Body of pancreas (tissue), 4 donors: ENCODE results near the gene GCSH. TPM values are rescaled to one million over a fixed set of nuclear protein-coding genes. Genes with fewer than 3 reads are reported as not detected.

Experiments used
- ATAC-seq: fragments of 150-250 bp; one replicate; pipeline ENCODE4 v1.9.1; 2016
- DNase-seq, 4 donors: peaks; one replicate each; pipeline ENCODE4 v3.0.0-alpha.2; 2019
- H3K27ac ChIP-seq, 4 donors: fragments of 200-600 bp; sonication (generic); 1 replicate in 3 of 4; 2 replicates in 1 of 4; pipeline versions ENCODE4 v1.5.1 to v1.6.1; 2016 to 2019; ENCODE audit warnings: mild to moderate bottlenecking in 1 of 4, mixed read lengths in 1 of 4, moderate library complexity in 1 of 4
- H3K27me3 ChIP-seq, 2 donors: fragments of 200-600 bp; sonication (generic); one replicate each; pipeline ENCODE4 v1.6.0; 2016; ENCODE audit warnings: mild to moderate bottlenecking in 1 of 2
- H3K36me3 ChIP-seq, 2 donors: fragments of 200-600 bp; sonication (generic); replicated peaks in 1 of 2; 2 replicates each; pipeline ENCODE4 v1.5.1; 2016; ENCODE audit warnings: low read depth in 2 of 2; ENCODE audit not compliant: insufficient read depth in 1 of 2
- H3K4me1 ChIP-seq: fragments of 200-600 bp; sonication (generic); one replicate; pipeline ENCODE4 v1.6.0; 2016
- H3K4me3 ChIP-seq, 2 donors: fragments of 200-600 bp; sonication (generic); 1 replicate in 1 of 2; 2 replicates in 1 of 2; pipeline ENCODE4 v1.5.1; 2016 to 2019
- H3K9me3 ChIP-seq, 3 donors: fragments of 200-600 bp; sonication (generic); 1 replicate in 2 of 3; 2 replicates in 1 of 3; pipeline ENCODE4 v1.5.1; 2016
- CTCF ChIP-seq, 7 experiments: fragments of 450-650 bp in 4 of 7; fragments of 200-600 bp in 3 of 7; sonication (generic) in 3 of 7; IDR thresholded peaks; one replicate each; pipeline ENCODE4 v1.5.1; 2016 to 2019; ENCODE audit warnings: antibody characterized with exemption in 7 of 7
- POLR2A ChIP-seq, 3 donors: fragments of 450-650 bp; IDR thresholded peaks; one replicate each; pipeline ENCODE4 v1.6.1; 2016; ENCODE audit warnings: antibody characterized with exemption in 3 of 3, mild to moderate bottlenecking in 2 of 3
- whole genome bisulfite sequencing, 2 donors: methylation state at CpG; one replicate each; pipeline ENCODE4 v1.1.5; 2017; 5-methylcytosine and 5-hydroxymethylcytosine counted together
- intact Hi-C: fragments of 100-400 bp; cut with DNase I; formaldehyde crosslinking; loops from one replicate; pipeline ENCODE4 v1.15.1; 2023
- total RNA-seq, 2 donors: library from RNA; depleted of rRNA; stranded (reverse); fragments of >200 nt; gene quantifications; one replicate each; pipeline ENCODE4 v1.1.0, GENCODE V29; 2016

Gene GCSH
- total RNA-seq, 2 donors from 2014 or later, result 7.3 to 17.8 TPM

DNA sequence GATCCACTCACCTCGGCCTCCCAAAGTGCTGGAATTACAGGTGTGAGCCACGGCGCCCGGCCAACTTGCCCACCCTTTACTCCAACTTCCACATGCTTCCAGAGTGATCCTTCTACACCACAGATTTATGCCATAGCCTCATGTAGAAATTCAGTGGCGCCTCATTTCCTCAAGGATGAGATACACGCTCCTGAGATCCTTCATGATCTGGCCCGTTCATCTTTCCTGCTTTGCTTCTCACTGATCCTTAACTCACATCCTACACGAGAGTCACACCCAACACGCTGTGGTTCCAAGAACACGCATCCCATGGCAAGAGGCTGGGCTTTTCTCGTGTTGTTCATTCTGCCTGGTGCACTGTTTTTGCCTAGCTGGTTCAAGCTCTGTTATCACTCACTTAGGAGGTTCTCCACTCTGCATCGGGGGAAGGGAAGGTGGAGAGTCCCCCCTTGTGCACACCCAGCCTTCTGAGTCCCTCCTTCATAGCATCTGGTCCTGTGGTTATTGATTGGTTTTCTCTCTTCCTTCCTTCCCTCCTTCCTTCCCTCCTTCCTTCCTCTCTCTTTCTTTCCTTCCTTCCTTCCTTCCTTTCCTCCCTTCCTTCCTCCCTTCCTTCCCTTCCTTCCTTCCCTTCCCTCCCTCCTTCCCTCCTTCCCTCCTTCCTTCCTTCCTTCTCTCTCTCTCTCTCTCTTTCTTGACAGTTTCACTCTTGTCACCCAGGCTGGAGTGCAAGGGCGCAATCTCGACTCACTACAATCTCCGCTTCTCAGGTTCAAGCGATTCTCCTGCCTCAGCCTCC, 32.7 kb upstream of the GCSH start:
- intact Hi-C loops, result no loop called here

GRCh38 chr16:81127051-81127450, 30.9 kb upstream of the GCSH start:
- no peaks in the 10 kb centered on the region for H3K4me1 ChIP-seq
- TF ChIP-seq POLR2A (IDR thresholded peaks at IDR 0.05) (no peak), CTCF (IDR thresholded peaks at IDR 0.05) (no peak)
- ATAC-seq (no peak), DNase-seq (no peak)
- H3K36me3 ChIP-seq, result no peaks in the 10 kb centered on the region
- H3K9me3 ChIP-seq, result no peaks in the 10 kb centered on the region
- H3K27me3 ChIP-seq, result no peaks in the 10 kb centered on the region
- no peak overlapping the region for H3K27ac ChIP-seq
- 59 to 68% methylated on average over 2 to 5 of the region's 5 CpGs for WGBS, 2 donors
- intact Hi-C loops, result no loop called here
- H3K4me3 ChIP-seq, result no peak overlapping the region

More for the DNA sequence above, 32.7 kb upstream of the GCSH start:
- ATAC-seq (no peak), DNase-seq (no peak)
- H3K27ac ChIP-seq, result no peak overlapping the region
- H3K4me1 ChIP-seq, result no peaks in the 10 kb centered on the region
- no peaks in the 10 kb centered on the region for H3K9me3 ChIP-seq
- 74 to 77% methylated on average over 16 of the region's 16 CpGs for WGBS, 2 donors
- TF ChIP-seq CTCF (IDR thresholded peaks at IDR 0.05) (no peak), POLR2A (IDR thresholded peaks at IDR 0.05) (no peak)
- H3K27me3 ChIP-seq, result no peaks in the 10 kb centered on the region
- no peaks in the 10 kb centered on the region for H3K36me3 ChIP-seq
- H3K4me3 ChIP-seq, result no peak overlapping the region

DNA sequence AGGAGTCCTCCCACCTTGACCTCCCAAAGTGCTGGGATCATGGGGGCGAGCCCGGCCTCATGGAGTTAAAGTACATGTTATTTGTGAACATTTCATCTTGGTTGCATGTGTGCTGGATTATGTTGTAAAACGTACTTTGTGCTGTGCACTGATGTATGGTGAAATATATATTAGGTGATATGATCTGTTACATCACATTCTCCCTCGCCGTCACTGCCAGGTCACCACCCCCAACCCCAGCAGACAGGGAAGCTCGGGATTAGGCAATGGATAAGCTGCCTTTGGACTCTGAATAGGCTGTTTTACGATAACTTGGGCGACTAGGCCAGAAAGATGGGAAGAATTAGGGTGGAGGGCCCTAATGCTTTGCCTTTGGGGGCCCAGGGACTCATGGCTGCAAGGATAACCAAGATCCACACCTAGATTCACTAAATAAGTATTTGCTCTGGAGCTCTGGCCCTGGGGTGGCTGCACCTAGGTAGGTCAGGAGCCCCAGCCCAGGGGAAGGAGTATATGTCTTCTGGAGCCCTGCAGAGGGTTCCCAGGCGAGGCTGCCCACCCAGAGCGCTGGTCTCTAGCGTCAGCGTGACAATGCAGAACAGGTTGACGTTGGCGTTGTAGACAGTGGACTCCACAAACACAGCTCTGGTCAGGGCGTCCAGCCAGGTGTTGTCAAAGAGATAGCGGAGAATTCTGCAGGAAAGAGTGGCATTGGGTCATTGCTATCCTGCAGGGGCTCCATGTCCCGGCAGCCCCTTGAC, 27.1 kb upstream of the GCSH start:
- 72% methylated on average over 15 to 17 of the region's 17 CpGs for WGBS, 2 donors
- ATAC-seq, result no peak
- Histone ChIP-seq H3K4me1 (no peaks in the 10 kb centered on the region), H3K27me3 (no peaks in the 10 kb centered on the region), H3K27ac (no peak overlapping the region), H3K9me3 (no peaks in the 10 kb centered on the region), H3K36me3 (no peaks in the 10 kb centered on the region), H3K4me3 (no peak overlapping the region)
- no peak for DNase-seq
- TF ChIP-seq CTCF (IDR thresholded peaks at IDR 0.05) (no peak), POLR2A (IDR thresholded peaks at IDR 0.05) (no peak)
- intact Hi-C loops, result no loop called here

GRCh38 chr16:81121474-81121990, 25.3 kb upstream of the GCSH start:
- ATAC-seq (no peak), DNase-seq (no peak)
- no peaks in the 10 kb centered on the region for H3K27me3 ChIP-seq
- H3K27ac ChIP-seq, result no peak overlapping the region
- H3K4me1 ChIP-seq, result no peaks in the 10 kb centered on the region
- H3K4me3 ChIP-seq, result no peak overlapping the region
- intact Hi-C loops, result no loop called here
- H3K9me3 ChIP-seq, result no peaks in the 10 kb centered on the region
- TF ChIP-seq POLR2A (IDR thresholded peaks at IDR 0.05) (no peak), CTCF (IDR thresholded peaks at IDR 0.05) (no peak)
- WGBS, 2 donors, result 83 to 88% methylated on average over 16 of the region's 16 CpGs
- no peaks in the 10 kb centered on the region for H3K36me3 ChIP-seq
